NCI-H2107 (cell line): ENCODE measurements around the gene MAN1A1.
"Not testable (repeated sequence)": the region's sequence is repeated elsewhere in the genome, so short reads cannot be mapped to it uniquely, and the experiment has no call there.

Experiments
- DNase-seq: peaks from one replicate; lab custom pipeline; 2025; lab: John Stamatoyannopoulos, UW

The MAN1A1 gene

DNA sequence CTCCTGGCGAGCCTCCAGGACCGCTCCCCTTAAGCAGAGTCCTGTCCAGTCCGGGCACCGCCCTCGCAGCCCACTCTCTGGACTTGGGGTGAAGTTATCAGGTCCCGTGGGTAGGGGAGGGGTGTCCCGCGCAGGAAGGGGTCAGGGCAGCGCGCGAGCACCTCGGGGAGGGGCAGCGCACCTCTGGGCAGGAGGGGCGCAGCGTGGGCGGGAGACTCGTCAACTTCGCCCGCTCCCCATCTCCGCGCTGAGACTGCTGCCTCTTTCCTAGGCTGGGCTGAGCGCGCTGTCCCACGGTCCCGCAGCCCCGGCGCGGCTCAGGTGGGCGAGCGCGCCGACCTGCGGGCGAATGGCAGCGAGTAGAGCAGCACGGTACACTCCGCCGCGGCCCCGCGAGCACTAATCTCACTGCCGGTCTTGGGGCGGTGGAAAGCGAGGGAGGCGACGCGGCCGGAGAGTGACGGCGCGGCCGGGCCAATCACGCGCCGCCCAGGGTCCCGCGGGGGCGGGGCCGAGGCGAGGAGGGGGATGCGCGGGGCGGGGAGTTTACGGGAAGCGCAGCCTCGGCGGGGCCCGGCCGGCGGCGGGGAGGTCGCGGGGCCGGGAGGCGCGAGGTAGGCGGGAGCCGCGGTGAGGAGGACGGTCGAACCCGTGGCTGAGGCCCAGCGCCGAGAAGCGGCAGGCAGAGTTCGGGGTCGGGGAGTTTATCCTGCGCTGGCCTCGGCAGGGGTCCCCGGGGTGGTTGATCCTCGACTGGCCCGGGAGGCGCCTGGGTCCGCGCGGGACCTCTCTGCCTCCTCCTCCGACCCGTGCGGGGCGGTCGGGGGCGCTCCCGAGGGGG is at the start of gene MAN1A1:
MAN1A1 (minus strand) TSS at position 401 of the 841 bp plus-strand sequence. CDS start 696 bp downstream, outside the sequence.
- DNase-seq: no peak

DNA sequence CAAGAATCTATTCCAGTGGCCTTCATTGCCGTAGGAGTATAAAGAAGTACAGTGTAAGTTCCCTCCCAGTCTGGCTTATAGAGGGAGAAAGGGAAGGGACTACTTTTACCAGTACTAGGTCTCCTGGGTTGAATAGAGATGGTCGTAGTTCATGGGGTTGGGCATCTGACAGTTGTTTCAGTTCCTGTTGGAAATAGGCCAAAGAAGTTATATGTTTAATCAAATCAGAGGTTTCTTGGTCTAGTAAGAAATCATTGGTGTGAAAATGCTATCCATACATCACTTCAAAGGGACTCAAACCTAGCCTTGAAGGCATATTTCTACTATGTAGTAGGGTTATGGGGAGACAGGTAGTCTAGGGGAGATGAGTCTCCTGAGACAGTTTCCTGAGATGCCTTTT is 45.6 kb upstream of the MAN1A1 start:
- DNase-seq: no peak

DNA sequence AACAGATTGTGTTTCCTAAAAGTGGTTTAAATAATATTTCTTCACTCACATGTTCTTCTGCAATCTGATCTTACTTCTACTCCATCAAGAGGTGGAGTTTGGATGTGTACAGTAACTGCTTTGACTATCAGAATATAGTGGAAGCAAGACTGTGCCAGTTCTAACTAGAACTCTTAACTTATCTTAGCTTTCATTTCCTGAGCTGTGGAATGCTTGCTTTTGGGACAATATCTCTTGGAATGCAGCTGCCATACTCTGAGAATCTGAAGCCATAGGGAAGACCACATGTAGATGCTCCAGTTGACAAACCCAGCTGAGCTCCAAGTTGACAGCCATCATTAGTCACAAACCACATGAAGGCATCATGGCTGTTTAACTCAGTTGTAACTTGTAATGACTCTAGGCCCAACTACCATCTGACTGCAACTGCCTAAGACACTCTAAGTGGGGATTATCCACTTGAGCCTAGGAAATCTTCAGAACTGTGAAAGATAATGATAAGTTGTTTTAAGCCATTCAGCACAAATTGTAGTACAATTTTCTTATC is 40.8 kb upstream of the MAN1A1 start:
- DNase-seq: no peak

DNA sequence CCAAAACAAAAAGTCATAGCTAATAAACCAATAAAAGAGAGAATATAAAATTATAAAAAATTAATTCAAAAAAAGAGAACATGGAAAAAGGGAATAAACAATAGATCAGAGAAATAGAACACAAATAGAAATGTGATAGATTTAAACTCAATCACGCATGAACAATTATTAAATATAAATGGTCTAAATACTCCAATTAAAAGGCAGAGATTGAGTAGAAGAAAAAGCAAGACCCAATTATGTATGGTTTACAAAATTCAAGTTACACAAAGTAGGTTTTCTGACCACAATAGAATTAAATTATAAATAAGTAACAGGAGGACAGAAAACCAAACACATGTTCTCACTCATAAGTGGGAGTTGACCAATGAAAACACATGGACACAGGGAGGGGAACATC is 36.4 kb upstream of the MAN1A1 start:
- no peak for DNase-seq

DNA sequence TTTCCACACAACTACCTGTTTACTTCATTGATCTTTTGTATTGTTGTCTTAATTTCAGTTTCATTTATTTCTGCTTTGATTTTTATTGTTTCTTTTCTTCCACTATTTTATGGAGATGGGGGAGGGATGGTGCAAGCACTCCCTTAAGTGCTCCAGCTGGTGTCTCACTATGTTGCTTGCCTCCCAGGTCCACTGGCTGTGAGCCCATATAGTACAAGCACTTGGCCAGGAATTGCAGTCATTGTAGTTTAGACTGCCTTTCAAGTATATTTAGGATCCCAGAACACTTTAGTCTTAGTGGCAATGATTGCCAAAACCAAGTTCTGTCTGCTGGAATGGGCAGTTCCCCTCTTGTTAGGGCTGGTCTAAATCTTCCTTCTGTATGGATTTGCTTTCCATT is 34.9 kb upstream of the MAN1A1 start:
- no peak for DNase-seq

DNA sequence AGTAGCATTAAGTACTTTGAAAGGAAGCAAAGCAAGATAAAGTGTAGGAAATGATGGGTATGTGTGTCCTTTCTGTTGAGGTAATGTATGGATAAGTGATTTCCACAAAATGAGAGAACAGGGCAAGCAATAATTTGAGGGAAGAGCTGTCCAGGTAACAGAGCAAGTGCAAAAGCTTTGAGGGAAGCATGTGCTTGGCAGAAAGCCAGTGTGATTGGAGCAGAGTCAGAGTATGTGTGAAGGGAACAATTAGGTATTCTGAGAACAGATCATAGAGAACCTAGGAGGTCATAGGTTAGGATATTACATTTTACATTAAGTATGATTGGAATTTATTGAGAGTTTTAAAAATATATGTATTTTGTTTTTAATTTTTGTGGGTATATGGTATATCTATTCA is 30.2 kb upstream of the MAN1A1 start:
- DNase-seq: no peak

DNA sequence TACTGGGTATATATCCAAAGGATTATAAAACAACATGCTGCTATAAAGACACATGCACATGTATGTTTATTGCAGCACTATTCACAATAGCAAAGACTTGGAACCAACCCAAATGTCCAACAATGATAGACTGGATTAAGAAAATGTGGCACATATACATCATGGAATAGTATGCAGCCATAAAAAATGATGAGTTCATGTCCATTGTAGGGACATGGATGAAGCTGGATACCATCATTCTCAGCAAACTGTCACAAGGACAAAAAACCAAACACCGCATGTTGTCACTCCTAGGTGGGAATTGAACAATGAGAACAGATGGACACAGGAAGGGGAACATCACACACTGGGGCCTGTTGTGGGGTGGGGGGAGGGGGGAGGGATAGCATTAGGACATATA is 27.5 kb upstream of the MAN1A1 start:
- DNase-seq: not testable (repeated sequence)

DNA sequence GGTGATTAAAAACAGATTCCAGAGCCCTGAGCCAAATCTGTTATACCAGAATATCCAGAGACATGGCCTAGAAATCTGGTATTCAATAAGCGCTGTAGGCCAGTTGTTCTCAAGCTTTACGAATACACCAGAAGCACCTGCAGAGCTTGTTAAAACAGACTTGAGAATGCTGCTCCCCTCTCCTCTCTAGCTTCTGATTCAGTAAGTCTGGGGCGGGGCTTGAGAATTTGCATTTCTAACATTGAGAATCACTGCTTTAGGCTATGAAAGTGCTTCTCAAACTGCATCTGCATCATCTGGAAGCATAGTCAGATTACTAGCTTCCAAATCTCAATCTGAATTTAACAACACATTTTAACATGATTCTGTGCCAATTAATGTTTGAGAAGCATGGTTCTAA is 20.5 kb upstream of the MAN1A1 start:
- DNase-seq: no peak

DNA sequence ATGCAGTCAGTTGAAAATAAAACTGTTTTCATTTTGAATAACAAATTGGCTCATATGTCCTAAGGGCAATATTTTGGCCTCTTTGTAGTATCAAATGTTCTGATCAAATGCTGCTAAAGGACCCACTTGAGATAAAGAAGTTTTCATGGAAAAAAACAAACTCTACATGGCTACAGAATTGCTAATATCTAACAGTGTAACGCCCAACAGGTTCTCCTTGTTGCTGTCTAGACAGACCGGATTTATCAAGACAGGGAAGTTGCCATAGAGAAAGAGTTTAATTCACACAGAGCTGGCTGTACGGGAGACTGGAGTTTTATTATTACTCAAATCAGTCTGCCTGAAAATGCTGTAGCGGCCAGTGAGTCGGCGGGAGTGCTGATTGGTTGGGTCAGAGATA is 19.4 kb upstream of the MAN1A1 start:
- DNase-seq: no peak

DNA sequence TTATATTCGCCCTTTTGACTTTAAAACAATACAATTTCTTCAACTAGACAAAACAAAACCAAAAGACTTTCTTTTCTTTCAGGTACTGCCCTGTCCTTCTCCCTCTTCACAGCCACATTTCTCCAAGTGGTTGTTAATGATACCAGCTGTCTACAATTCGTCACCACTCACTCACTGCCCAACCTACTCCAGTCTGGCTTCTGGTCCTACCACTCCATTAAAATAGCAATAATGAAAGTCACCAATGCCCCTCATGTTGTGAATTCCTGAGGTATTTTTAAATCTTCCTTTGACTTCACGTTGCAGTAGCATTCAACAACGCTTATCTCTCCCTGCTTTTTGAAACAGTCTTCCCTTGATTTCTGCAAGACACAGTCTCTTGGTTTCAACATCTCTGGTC is 11.6 kb upstream of the MAN1A1 start:
- no peak for DNase-seq

DNA sequence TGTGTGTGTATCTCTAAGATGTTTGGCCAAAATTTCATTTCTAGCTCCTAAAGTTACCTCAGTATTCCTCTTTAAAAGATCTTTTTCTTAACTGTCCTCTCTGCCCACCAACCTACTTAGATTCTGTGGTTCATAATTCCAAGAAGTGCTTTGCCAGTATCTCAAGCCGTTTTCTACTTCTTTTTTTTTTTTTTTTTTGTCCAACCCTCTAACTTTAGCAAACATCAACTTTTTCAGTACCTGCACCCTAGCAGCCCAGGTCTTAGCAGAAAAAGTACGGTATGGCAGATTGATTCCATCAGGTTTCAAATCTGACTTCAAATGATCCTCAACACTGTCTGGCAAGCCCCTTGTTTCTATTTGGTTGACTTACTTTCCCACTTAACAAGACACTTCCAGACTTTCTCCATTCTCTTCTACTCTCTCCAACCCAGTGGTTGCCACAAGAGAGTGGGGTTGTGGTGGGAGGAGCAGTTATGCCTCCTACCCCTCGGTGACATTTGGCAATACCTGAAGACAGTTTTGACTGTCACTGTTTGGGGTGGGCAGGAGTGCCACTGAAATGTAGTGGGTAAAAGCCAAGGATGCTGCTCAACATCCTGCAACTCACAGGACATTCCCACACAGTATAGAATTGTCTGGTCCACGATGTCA is 10.8 kb upstream of the MAN1A1 start:
- no peak for DNase-seq

DNA sequence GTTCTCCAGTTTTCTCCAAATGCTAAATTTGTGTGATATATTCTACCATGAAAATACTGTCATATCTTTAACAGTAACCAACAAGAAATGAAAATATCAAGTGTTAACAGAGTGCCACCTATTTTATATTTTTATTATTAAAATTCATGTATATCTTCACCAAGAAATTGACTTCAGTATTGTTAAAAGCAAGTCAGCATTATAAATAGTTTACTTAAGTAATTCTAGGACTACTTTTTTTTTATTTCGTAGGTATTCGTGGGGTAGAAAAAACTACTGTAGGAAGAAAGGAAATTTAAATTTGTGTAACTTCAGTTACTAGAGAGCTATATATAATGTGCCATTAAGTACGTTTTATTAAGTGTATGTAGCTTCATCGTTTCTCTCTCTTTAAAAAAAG is 6.3 kb upstream of the MAN1A1 start:
- DNase-seq: no peak

DNA sequence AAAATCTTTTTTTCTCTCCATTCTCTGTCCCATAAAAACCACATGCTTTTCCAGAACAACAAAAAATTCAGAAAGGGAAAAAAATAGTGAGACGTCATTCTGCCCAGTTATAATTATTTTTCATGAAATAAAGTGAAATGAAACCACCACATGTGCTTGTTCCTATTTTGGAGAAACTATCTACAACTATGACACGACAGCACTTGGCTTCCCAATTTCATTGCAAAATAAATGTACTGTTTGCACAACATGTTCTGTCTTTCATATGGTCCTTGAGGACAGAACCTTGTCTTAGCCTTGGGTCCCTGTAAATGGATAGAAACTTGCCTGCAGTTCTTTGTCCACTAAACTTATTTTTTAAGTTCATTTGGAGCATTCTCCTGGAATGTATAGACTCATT is 5.6 kb upstream of the MAN1A1 start:
- no peak for DNase-seq

DNA sequence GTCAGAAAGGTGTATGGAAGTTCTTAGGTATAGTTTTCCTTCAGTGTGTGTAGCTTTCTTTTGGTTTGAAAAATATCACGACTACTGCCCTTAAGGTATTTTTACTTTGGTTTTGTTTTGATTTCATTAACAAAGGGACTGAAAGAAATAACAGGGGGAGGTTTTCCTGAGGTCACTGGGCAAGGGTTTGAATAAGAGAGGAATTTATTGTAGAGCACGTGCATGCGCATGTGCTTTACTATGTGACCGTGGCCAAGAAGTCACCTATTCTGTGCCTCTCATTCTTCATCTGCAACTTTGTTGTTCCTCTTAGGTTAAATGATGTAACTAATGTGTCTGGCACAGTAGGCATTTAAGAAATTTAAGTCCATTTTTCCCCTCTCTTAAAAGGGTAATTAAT is 4.1 kb upstream of the MAN1A1 start:
- no peak for DNase-seq

DNA sequence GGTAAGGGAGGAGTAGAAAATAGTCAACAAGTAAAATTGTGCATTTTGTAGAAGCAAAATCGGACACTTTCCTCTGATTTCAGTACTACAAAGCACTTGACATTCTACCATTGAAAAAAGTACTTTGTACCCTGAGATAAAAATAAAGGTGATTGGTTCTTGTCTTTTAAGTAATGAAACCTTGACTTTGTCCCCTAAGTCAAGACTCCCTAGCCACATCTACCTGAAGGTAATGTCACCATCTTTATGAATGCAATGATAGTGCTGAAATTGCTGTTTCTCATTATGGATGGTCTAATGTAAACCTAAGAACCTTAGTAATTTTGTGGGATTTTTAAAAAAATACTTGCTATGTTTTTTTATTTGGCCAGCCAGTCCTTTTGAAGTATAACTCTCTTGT is 2.4 kb upstream of the MAN1A1 start:
- no peak for DNase-seq

DNA sequence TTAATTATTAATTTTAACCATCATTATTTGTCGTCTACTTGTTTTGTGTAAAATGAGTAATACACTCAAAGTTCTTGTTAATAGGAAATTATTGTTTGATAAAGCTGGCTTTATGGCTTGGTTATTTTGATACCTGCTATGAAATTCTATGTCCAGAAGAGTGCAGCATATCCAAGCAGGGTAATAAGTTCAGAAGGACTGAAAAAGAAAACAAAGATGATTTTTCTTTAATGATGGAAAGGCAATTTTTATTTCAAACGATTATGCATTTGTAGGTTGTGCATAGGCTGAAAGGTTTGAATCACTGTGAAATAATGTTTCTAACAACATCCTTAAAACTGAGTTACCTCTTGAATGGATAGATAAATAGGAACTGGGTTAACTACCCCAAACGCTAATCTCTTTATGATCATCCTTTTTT is 1.4 kb upstream of the MAN1A1 start:
- DNase-seq: no peak

DNA sequence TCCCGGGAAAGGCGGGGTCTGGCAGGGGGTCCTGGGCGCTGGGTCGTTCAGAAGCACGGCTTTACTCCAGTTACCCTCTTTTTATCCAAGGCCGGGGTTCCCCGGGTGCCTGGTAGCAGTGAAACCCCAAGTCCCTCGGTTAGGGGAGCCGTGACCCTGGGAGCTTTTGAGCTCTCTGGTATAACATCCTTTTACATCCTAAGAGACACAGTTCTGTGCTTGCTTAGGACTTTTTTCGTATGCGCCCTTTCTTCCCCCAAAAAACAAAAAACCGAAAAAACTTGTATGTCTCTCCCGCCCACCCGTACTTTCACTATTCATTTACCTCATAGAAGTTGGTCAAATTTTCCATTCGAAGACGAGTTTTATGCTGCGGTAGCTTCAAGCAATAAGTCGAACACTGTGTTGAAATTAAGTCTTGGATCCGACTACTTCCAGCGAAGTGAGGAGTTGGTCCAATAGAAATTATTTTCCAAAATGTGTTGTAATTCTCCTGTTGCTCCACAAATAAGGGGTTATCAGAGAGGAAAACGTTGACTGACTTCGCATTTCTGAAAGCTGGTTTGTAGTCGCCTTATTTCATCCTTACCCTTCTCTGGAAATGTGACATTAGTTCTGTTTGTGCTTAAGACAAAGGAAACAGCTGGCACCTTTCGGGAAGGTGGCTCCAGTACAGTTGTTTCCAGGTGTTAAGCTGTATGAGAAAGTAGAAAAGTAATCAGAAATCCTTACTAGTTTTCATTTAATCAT is 816 bp upstream of the MAN1A1 start:
- DNase-seq: no peak

DNA sequence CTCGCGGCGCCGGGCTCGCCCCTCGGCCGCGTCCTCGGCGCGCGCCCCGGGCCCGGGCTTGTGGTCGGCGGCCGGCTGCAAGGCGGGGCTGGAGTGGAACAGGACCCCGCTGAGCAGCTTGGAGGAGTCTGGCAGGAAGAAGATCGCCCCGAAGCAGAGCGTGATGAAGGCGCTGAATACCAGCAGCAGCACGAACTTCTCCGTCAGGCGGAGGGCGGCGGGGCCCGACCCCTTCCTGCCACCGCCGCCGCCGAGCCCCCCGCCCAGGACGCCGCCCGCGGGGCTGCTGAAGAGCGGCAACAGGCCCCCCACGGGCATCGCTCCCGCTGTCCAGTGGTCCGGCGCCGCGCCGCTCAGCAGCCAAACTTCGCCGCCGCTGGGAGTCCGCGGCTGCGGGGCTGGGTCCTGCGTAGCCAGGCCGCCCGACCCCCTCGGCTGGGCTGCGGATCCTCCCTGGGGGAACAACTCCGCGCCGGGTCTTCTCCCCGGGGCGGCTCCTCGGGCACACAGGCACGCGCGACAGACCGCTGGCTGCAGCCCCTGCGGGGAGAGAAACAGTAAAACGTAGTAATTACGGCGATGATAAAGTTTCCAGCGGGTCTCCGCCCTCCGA is 707 bp downstream of the MAN1A1 start:
- no peak for DNase-seq

DNA sequence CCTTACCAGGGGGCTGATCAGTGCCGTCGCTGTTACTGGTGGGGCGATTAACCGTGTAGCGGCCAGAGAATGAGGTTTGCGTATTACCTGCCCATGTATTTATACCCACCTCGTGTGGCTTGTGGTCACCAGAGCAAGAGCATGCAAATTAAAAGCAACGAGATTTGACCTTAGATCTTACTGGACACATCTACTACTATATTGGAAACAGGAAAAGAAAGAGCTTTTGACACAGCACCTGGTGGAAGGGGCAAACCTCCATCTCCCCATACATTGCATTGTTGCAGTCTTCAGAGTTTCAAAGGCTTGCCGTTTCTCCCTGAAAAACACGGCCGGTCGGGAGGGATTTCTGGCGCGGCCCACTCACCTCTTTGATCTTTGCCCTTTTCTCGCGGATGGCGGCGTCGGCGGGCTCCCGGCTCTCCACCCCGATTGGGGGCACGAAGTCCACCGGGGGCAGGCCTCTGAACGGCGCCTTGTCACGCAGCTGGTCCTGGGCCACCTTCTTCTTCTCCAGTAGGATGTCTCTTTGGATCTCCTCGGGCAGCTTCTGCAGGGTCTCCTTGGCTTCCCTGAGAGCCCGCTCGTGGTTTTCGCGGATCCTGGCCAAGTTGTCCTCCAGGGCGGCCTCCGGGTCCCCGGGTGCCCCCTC is 1.3 kb downstream of the MAN1A1 start:
- DNase-seq: no peak

DNA sequence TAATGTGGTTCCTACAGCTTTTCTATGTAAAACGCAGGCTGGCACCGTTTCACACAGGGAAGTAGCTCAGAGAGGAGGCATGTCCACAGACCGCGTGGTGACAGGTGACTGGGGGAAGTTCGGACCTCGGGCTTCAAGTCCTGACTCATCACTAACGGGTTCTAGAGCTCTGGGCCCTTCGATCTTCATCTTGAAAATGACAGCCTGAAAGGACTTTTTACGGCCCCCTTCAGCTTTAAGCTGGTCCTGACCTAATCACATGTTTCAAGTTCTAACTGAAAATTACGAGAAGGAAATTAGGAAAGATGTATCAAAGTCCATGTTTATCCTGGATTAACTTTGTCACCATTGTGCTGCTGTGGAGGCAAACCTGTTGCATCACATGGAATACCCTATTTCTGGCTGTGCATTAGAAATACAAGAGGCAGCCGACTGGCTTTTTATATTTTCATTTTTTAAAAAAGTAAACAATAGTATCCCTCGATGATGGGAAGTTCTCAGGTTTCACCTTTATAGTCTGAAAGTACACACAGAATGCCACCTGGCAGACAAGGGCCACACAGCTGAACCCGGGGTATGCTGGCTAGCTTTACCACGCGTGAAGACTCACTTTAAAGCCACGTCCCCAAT is 2.0 kb downstream of the MAN1A1 start:
- no peak for DNase-seq

DNA sequence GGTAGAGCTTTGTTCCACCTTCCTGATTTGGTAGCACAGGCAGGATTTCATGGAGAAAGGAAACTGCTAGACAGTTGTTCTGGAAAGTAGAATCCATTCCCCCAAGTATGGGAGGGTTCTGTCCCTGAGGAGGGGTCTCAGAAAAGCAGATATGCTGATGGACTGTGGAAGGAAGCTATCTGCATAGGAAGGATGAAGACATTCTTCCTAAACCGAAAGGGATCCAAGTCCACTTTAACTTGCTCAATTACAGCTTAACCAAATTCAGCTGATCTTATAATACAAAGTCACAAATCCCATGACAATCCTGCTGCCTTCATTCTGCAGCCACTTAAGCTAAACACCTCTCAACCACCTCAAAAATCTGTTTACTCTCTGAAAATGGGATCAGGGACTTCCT is 2.6 kb downstream of the MAN1A1 start:
- no peak for DNase-seq
